Pancreas (tissue), 10 donors: ENCODE measurements around the gene SKIL. TPM values are rescaled to one million over a fixed set of nuclear protein-coding genes. Genes with fewer than 3 reads are reported as not detected.

Experiments used
- ATAC-seq, 4 donors: fragments of 200-7000 bp; cut with Tn5 transposase; one replicate each; pipeline versions ENCODE4 v1.8.0 to v1.9.1; 2020; ENCODE audit warnings: mild to moderate bottlenecking in 4 of 4, moderate library complexity in 4 of 4
- DNase-seq, 6 donors: peaks; one replicate each; pipeline ENCODE4 v3.0.0-alpha.2; 2020
- FAIRE-seq: peaks from 2 replicates; lab custom pipeline; 2012; peaks lifted over from hg19 to GRCh38; lab: Jason Lieb, UNC
- H3K27ac ChIP-seq, 4 donors: fragments of 200-600 bp; sonication (generic); 1 replicate in 3 of 4; 2 replicates in 1 of 4; pipeline versions ENCODE4 v1.5.0 to v1.8.0; 2020
- H3K27me3 ChIP-seq, 4 donors: fragments of 200-600 bp; one replicate each; pipeline ENCODE4 v1.8.0; 2021
- H3K36me3 ChIP-seq, 3 donors: fragments of 200-600 bp; sonication (generic) in 1 of 3; one replicate each; pipeline versions ENCODE4 v1.5.0 to v1.8.0; 2020 to 2021
- H3K4me1 ChIP-seq, 3 donors: fragments of 200-600 bp; one replicate each; pipeline ENCODE4 v1.8.0; 2021
- H3K4me3 ChIP-seq, 4 donors: fragments of 200-600 bp; sonication (generic) in 2 of 4; one replicate each; pipeline versions ENCODE4 v1.5.0 to v1.8.0; 2020 to 2021
- H3K9me3 ChIP-seq, 4 donors: fragments of 200-600 bp; one replicate each; pipeline ENCODE4 v1.8.0; 2021
- CTCF ChIP-seq, 4 donors: fragments of 200-600 bp; sonication (generic) in 3 of 4; IDR thresholded peaks; one replicate each; pipeline versions ENCODE4 v1.5.0 to v1.8.0; 2021; ENCODE audit warnings: antibody characterized with exemption in 4 of 4
- WGBS, 2 donors: extraction: QIAGEN DNeasy Blood & Tissue Kit; methylation state at CpG; one replicate each; pipeline ENCODE4 v1.1.7; 2013; 5-methylcytosine and 5-hydroxymethylcytosine counted together
- intact Hi-C, 3 donors: fragments of 100-400 bp; cut with DNase I; formaldehyde crosslinking; loops; one replicate each; pipeline versions ENCODE4 v1.11.1 to v1.14.2; 2022
- polyA plus RNA-seq, 2 donors: library from polyadenylated mRNA; stranded (reverse); fragments of 200-250 nt; gene quantifications; one replicate each; pipeline ENCODE4 v1.2.3, GENCODE V29; 2013
- total RNA-seq, 6 donors: library from RNA; stranded (reverse); fragmentation: NEBNext Ultra II Directional in 4 of 6; extraction: Animal tissue kit (Norgen Biotek cat#: 25700) in 4 of 6; gene quantifications; one replicate each; pipeline versions ENCODE4 v1.2.1 to v1.2.4, GENCODE V29; 2021 to 2023
- donor health status: healthy with polysubstance abuse.
- donor health status: DM: no; HTN: no; CAD: no; lungs with moderate emphysema.
- donor health status: DM: no; HTN: no; CAD: no.
- donor health status: control.
- donor health status: control.
- donor health status: Bipolar disorder and iron deficiency.
- donor health status: DM: yes; HTN: yes; CAD: no.
- donor health status: DM: no; HTN: no; CAD: no.
- donor health status: DM: no; HTN: no; CAD: no.
- donor health status: DM: yes; HTN: yes; CAD: no.

Gene SKIL
- total and polyA plus RNA-seq, 8 donors, result 5.1 to 52.1 (median 15.9) TPM

GRCh38 chr3:170419557-170420087 is 62.1 kb downstream of the SKIL start:
- TF ChIP-seq CTCF (IDR thresholded peaks at IDR 0.05), result no peak
- H3K4me3 ChIP-seq, result peak overlapping the region in 2 of 4 donors; percentile 10 to 58
- intact Hi-C loops, result loop anchor here in 1 of 3 donors (10.0 kb wide), 1 partner anchor 395 kb away; no protein-coding TSS in a partner anchor
- H3K27me3 ChIP-seq, result peaks cover 0 to 16% (median 2%) of the 10 kb centered on the region in 4 donors
- peak in 3 of 4 donors; percentile 29 to 41 (median 35) for ATAC-seq
- H3K9me3 ChIP-seq, result no peaks in the 10 kb centered on the region
- no peak overlapping the region for H3K27ac ChIP-seq
- peak in 2 of 6 donors; percentile 56 to 59 for DNase-seq
- WGBS, 2 donors, result 9 to 10% methylated on average over 57 to 58 of the region's 58 CpGs
- FAIRE-seq, result no peak
- H3K36me3 ChIP-seq, result no peaks in the 10 kb centered on the region
- H3K4me1 ChIP-seq, result peaks cover 0 to 8% (median 0%) of the 10 kb centered on the region in 3 donors

GRCh38 chr3:170420307-170420821 is 62.8 kb downstream of the SKIL start:
- no peak overlapping the region for H3K27ac ChIP-seq
- no peak overlapping the region for H3K4me3 ChIP-seq
- TF ChIP-seq CTCF (IDR thresholded peaks at IDR 0.05), result no peak
- intact Hi-C loops, result no loop called here
- H3K9me3 ChIP-seq, result no peaks in the 10 kb centered on the region
- ATAC-seq, result no peak
- H3K36me3 ChIP-seq, result no peaks in the 10 kb centered on the region
- peaks cover 0 to 16% (median 2%) of the 10 kb centered on the region in 4 donors for H3K27me3 ChIP-seq
- no peak for DNase-seq
- H3K4me1 ChIP-seq, result peaks cover 0 to 8% (median 0%) of the 10 kb centered on the region in 3 donors
- FAIRE-seq, result no peak
- 68 to 72% methylated on average over 17 of the region's 17 CpGs for WGBS, 2 donors

GRCh38 chr3:170421111-170421641 is 63.7 kb downstream of the SKIL start:
- no peaks in the 10 kb centered on the region for H3K9me3 ChIP-seq
- 71 to 72% methylated on average over 12 of the region's 12 CpGs for WGBS, 2 donors
- no peak for TF ChIP-seq CTCF (IDR thresholded peaks at IDR 0.05)
- H3K4me3 ChIP-seq, result no peak overlapping the region
- H3K27me3 ChIP-seq, result peaks cover 0 to 16% (median 2%) of the 10 kb centered on the region in 4 donors
- no peak for FAIRE-seq
- DNase-seq, result no peak
- no peak for ATAC-seq
- H3K36me3 ChIP-seq, result no peaks in the 10 kb centered on the region
- peaks cover 0 to 8% (median 0%) of the 10 kb centered on the region in 3 donors for H3K4me1 ChIP-seq
- intact Hi-C loops, result no loop called here
- H3K27ac ChIP-seq, result no peak overlapping the region

- intact Hi-C loops, result no loop called here
- no peak overlapping the region for H3K4me3 ChIP-seq
- peaks cover 0 to 8% (median 0%) of the 10 kb centered on the region in 3 donors for H3K4me1 ChIP-seq
- no peaks in the 10 kb centered on the region for H3K36me3 ChIP-seq
- H3K9me3 ChIP-seq, result no peaks in the 10 kb centered on the region
- no peak for ATAC-seq
- FAIRE-seq, result no peak
- no peak overlapping the region for H3K27ac ChIP-seq
- DNase-seq, result no peak
- no peak for TF ChIP-seq CTCF (IDR thresholded peaks at IDR 0.05)
- H3K27me3 ChIP-seq, result peaks cover 0 to 16% (median 2%) of the 10 kb centered on the region in 4 donors
- WGBS, 2 donors, result 83 to 90% methylated on average over 2 of the region's 2 CpGs
These were observed 64.2 kb downstream of the SKIL start for GRCh38 chr3:170421758-170422157.
